Fibroblast of lung (primary cell): Measurements from ENCODE around the gene VAV2. TPM values are rescaled to one million over a fixed set of nuclear protein-coding genes. Genes with fewer than 3 reads are reported as not detected.

Source experiments
- DNase-seq, 2 donors: peaks; one replicate each; pipeline versions ENCODE4 v3.0.0 to v3.0.0-alpha.2; 2010; ENCODE audit warnings: low read depth in 2 of 2
- H2AFZ ChIP-seq: 2 replicates; pipeline ENCODE4 v1.5.1; 2012; ENCODE audit warnings: low read length, control low read depth, inconsistent platforms
- H3K27ac ChIP-seq: 2 replicates; pipeline ENCODE4 v1.5.1; 2011; ENCODE audit warnings: low read length, control low read depth; ENCODE audit not compliant: insufficient read depth
- H3K27me3 ChIP-seq: 2 replicates; pipeline ENCODE4 v1.5.1; 2011; ENCODE audit warnings: mild to moderate bottlenecking, low read length; ENCODE audit not compliant: control insufficient read depth, insufficient read depth
- H3K36me3 ChIP-seq: 2 replicates; pipeline ENCODE4 v1.5.1; 2011; ENCODE audit warnings: low read length; ENCODE audit not compliant: control insufficient read depth, insufficient read depth
- H3K4me1 ChIP-seq: 2 replicates; pipeline ENCODE4 v1.5.1; 2011; ENCODE audit warnings: low read length; ENCODE audit not compliant: control insufficient read depth, insufficient read depth; ENCODE audit errors: extremely low read depth
- H3K4me2 ChIP-seq: 2 replicates; pipeline ENCODE4 v1.5.1; 2011; ENCODE audit warnings: low read length, control low read depth; ENCODE audit not compliant: insufficient read depth; ENCODE audit errors: extremely low read depth
- H3K4me3 ChIP-seq, 4 experiments: fragments of 200-600 bp in 1 of 4; sonication (generic) in 1 of 4; replicated peaks in 1 of 4; 2 replicates each; pipeline ENCODE4 v1.5.1; 2011 to 2016; ENCODE audit warnings: low read length in 4 of 4, low read depth in 3 of 4, mild to moderate bottlenecking in 3 of 4, control low read depth in 2 of 4, inconsistent platforms in 1 of 4, mixed read lengths in 1 of 4; ENCODE audit not compliant: insufficient read depth in 1 of 4; ENCODE audit errors: control extremely low read depth in 1 of 4
- H3K79me2 ChIP-seq: 2 replicates; pipeline ENCODE4 v1.5.1; 2012; ENCODE audit warnings: mild to moderate bottlenecking, low read length, inconsistent platforms; ENCODE audit not compliant: control insufficient read depth, insufficient read depth
- H3K9ac ChIP-seq: 2 replicates; pipeline ENCODE4 v1.5.1; 2011; ENCODE audit warnings: mild to moderate bottlenecking, low read length, control low read depth; ENCODE audit not compliant: insufficient read depth
- H3K9me3 ChIP-seq: 2 replicates; pipeline ENCODE4 v1.5.1; 2012; ENCODE audit warnings: low read depth, low read length; ENCODE audit not compliant: control insufficient read depth, insufficient read depth
- H4K20me1 ChIP-seq: 2 replicates; pipeline ENCODE4 v1.5.1; 2011; ENCODE audit warnings: low read length; ENCODE audit not compliant: control insufficient read depth, insufficient read depth; ENCODE audit errors: extremely low read depth
- EZH2 ChIP-seq: IDR thresholded peaks from 2 replicates; pipeline ENCODE4 v1.5.1; 2012; ENCODE audit warnings: low read length, control low read depth, mild to moderate bottlenecking; ENCODE audit errors: missing control alignments
- polyA plus RNA-seq, 2 donors: library from polyadenylated mRNA; depleted of rRNA in 1 of 2; stranded (reverse) in 1 of 2; unstranded in 1 of 2; fragments of >200 nt; gene quantifications; 2 replicates each; pipeline ENCODE4 v1.2.1, GENCODE V29; 2011 to 2012; ENCODE audit warnings: missing spikeins in 1 of 2
- total RNA-seq: library from RNA; depleted of rRNA; stranded (reverse); fragments of >200 nt; gene quantifications from 2 replicates; pipeline ENCODE4 v1.2.1, GENCODE V29; 2014
- TF ChIP-seq, protein P1 (sequence below), 2 donors: IDR thresholded peaks in 1 of 2; conservative IDR thresholded peaks in 1 of 2; 1 replicate in 1 of 2; 2 replicates in 1 of 2; pipeline ENCODE4 v1.5.1; 2011 to 2012; ENCODE audit warnings: low read length in 2 of 2, control low read depth in 1 of 2, inconsistent platforms in 1 of 2, low read depth in 1 of 2, mild to moderate bottlenecking in 1 of 2

VAV2 gene
- total and polyA plus RNA-seq, 2 donors (not counting 1 experiment from before 2014, with no cell fraction given): 13.7 to 17.7 TPM

DNA sequence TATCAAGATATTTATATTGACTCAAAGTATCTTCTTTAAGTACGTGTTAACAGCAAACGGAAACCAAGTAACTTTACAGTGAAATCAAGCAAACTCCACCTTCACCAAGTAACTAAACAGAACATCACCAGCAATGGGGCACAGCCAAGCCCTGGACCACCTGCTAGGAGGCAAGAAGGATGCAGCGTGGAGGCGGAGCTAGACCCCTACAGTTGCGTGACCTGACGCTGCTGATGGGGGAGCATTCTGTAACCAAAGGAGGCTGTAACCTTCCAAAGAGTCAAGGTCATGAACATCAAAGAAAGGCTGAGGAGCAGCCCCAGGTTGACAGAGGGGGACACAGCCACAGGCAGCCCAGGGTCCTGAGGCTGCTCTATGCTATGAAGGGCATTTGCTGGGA is 6.1 kb downstream of the VAV2 start:
- peaks cover 10% of the 10 kb centered on the region for H3K4me1 ChIP-seq
- H4K20me1 ChIP-seq: no peaks in the 10 kb centered on the region
- no peaks in the 10 kb centered on the region for H3K9me3 ChIP-seq
- peaks cover 2% of the 10 kb centered on the region for H3K36me3 ChIP-seq
- no peak for TF ChIP-seq EZH2
- TF ChIP-seq, protein P1, sequence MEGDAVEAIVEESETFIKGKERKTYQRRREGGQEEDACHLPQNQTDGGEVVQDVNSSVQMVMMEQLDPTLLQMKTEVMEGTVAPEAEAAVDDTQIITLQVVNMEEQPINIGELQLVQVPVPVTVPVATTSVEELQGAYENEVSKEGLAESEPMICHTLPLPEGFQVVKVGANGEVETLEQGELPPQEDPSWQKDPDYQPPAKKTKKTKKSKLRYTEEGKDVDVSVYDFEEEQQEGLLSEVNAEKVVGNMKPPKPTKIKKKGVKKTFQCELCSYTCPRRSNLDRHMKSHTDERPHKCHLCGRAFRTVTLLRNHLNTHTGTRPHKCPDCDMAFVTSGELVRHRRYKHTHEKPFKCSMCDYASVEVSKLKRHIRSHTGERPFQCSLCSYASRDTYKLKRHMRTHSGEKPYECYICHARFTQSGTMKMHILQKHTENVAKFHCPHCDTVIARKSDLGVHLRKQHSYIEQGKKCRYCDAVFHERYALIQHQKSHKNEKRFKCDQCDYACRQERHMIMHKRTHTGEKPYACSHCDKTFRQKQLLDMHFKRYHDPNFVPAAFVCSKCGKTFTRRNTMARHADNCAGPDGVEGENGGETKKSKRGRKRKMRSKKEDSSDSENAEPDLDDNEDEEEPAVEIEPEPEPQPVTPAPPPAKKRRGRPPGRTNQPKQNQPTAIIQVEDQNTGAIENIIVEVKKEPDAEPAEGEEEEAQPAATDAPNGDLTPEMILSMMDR (conservative IDR thresholded peaks at IDR 0.05 in 1 of 2, IDR thresholded peaks at IDR 0.05 in 1 of 2; ENCODE audit: low read depth in 1 of 2, low read length in 2 of 2): no peak
- DNase-seq: no peak
- H3K79me2 ChIP-seq: peaks cover 76% of the 10 kb centered on the region
- H3K9ac ChIP-seq: no peak overlapping the region
- no peak overlapping the region for H3K4me2 ChIP-seq
- H3K4me3 ChIP-seq: no peak overlapping the region
- no peak overlapping the region for H2AFZ ChIP-seq
- no peak overlapping the region for H3K27ac ChIP-seq
- H3K27me3 ChIP-seq: no peaks in the 10 kb centered on the region

DNA sequence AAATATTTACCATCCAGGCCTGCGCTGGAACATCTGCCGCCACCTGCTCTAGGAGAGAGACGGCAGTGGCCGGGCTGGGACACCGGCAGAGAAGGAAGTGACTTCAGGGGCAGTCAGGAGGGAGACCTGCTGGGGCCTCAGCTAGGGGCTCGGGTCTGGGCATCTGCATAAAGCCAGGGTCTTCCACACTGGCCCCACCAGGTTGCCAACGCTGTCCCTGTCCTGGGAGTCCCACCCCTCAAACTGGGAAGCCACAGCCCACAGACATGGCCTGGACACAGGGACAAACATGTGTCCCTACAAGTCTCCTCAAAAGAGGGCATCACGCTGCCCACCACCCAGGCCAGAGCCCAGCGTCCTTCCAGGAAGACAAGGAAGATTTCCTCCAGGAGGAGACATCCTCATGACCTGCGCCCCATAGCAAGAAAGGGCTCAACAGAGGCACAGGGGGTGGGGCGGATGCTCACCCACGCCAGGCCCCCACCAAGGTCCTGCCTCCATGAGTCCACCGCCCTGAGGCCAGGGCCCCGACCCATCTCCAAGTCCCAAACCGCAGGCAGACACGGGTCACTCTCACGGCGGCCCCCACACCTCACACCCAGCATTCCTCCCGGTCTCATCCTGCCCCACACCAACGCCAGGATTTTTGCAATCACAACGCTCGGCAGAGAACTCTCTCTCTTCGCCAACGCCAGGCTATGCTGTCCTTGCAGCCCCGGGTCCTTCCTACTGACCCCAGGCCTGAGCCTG is 9.0 kb downstream of the VAV2 start:
- TF ChIP-seq, protein P1 (conservative IDR thresholded peaks at IDR 0.05 in 1 of 2, IDR thresholded peaks at IDR 0.05 in 1 of 2; ENCODE audit: low read depth in 1 of 2, low read length in 2 of 2): no peak
- TF ChIP-seq EZH2: no peak
- H3K4me2 ChIP-seq: no peak overlapping the region
- H3K4me1 ChIP-seq: peaks cover 7% of the 10 kb centered on the region
- H3K9me3 ChIP-seq: no peaks in the 10 kb centered on the region
- no peak overlapping the region for H3K27ac ChIP-seq
- peaks cover 2% of the 10 kb centered on the region for H3K36me3 ChIP-seq
- peaks cover 82% of the 10 kb centered on the region for H3K79me2 ChIP-seq
- no peaks in the 10 kb centered on the region for H4K20me1 ChIP-seq
- no peak overlapping the region for H2AFZ ChIP-seq
- no peaks in the 10 kb centered on the region for H3K27me3 ChIP-seq
- H3K4me3 ChIP-seq: no peak overlapping the region
- H3K9ac ChIP-seq: no peak overlapping the region
- no peak for DNase-seq

DNA sequence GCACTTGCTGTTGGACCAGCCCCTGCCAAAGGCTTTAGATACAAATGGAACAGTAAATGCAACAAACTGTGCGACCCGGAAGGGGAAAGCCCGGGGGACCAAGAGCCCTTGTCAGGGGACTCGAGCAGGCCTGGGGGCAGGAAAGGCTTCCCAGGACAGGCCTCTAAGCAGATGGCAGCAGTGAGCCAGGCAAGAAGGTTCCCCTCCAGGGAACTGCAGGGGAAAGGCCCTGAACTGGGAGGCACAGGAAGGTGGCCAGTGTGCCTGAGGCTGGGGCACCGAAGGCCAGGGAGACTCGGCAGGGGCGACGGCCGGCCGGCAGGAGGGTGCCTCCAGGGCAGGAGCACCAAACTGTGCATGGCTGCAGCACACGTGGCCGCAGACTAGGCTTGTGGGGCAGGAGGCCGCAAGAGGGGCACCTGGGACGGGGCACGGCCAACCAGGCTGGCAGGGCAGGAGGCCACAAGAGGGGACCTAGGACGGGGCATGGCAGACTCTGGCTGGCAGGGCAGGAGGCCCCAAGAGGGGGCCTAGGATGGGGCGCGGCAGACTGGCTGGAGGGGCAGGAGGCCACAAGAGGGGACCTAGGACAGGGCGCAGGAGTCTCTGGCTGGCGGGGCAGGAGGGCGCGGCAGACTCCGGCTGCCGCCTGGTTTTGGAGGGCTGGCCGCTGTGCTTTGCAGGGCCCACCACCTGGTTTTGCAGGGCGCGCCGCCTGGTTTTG is 10.0 kb downstream of the VAV2 start:
- H3K27ac ChIP-seq: no peak overlapping the region
- H3K27me3 ChIP-seq: no peaks in the 10 kb centered on the region
- no peak overlapping the region for H2AFZ ChIP-seq
- H3K4me3 ChIP-seq: no peak overlapping the region
- H3K9ac ChIP-seq: no peak overlapping the region
- H3K9me3 ChIP-seq: no peaks in the 10 kb centered on the region
- H3K4me2 ChIP-seq: no peak overlapping the region
- H3K79me2 ChIP-seq: peaks cover 82% of the 10 kb centered on the region
- no peak for DNase-seq
- H4K20me1 ChIP-seq: no peaks in the 10 kb centered on the region
- no peak for TF ChIP-seq EZH2
- TF ChIP-seq, protein P1 (conservative IDR thresholded peaks at IDR 0.05 in 1 of 2, IDR thresholded peaks at IDR 0.05 in 1 of 2; ENCODE audit: low read depth in 1 of 2, low read length in 2 of 2): no peak
- peaks cover 7% of the 10 kb centered on the region for H3K4me1 ChIP-seq
- H3K36me3 ChIP-seq: peaks cover 5% of the 10 kb centered on the region
